Fibroblast of lung (primary cell): ENCODE data around the gene SHROOM3.

Experiments used
- CTCF ChIP-seq, 2 donors: IDR thresholded peaks in 1 of 2; conservative IDR thresholded peaks in 1 of 2; 1 replicate in 1 of 2; 2 replicates in 1 of 2; pipeline ENCODE4 v1.5.1; 2011 to 2012; ENCODE audit warnings: low read length in 2 of 2, control low read depth in 1 of 2, inconsistent platforms in 1 of 2, low read depth in 1 of 2, mild to moderate bottlenecking in 1 of 2
- EZH2 ChIP-seq: IDR thresholded peaks from 2 replicates; pipeline ENCODE4 v1.5.1; 2012; ENCODE audit warnings: low read length, control low read depth, mild to moderate bottlenecking; ENCODE audit errors: missing control alignments

GRCh38 chr4:76523593-76523992 is 88.6 kb downstream of the SHROOM3 start:
- TF ChIP-seq EZH2 (no peak), CTCF (conservative IDR thresholded peaks at IDR 0.05 in 1 of 2, IDR thresholded peaks at IDR 0.05 in 1 of 2; ENCODE audit: low read depth in 1 of 2, low read length in 2 of 2) (no peak)
